OCI-LY7 (cell line): Measurements from ENCODE around the gene SLC6A16. TPM values are rescaled to one million over a fixed set of nuclear protein-coding genes. Genes with fewer than 3 reads are reported as not detected.

ENCODE experiments used
- BruUV-seq: library from RNA; stranded (reverse); fragments of 400-500 nt; replicated peaks from 2 replicates; lab custom pipeline; 2021; lab: Mats Ljungman, UMichigan
- CTCF ChIA-PET: fragments of 300-600 bp; sonication (Branson Sonifier 250); formaldehyde crosslinking; loops from one replicate; lab custom pipeline; 2022; ENCODE audit warnings: antibody characterized with exemption; ENCODE audit not compliant: unreplicated experiment; lab: Charles Lee
- POLR2A ChIA-PET: fragments of 300-600 bp; sonication (Branson Sonifier 250); formaldehyde crosslinking; loops from one replicate; lab custom pipeline; 2022; ENCODE audit warnings: antibody characterized with exemption; lab: Charles Lee
- DNase-seq: peaks from one replicate; pipeline ENCODE4 v3.0.0-alpha.2; 2015; ENCODE audit warnings: low spot score
- H2AFZ ChIP-seq: fragments of 200-600 bp; sonication (generic), shearing (Covaris generic); 2 replicates; pipeline ENCODE4 v1.6.1; 2014; ENCODE audit warnings: mild to moderate bottlenecking, antibody characterized with exemption, low read length, moderate library complexity
- H3K27ac ChIP-seq: fragments of 200-600 bp; sonication (generic); 2 replicates; pipeline ENCODE4 v1.5.1; 2014; ENCODE audit warnings: mixed run types, low read depth, mild to moderate bottlenecking, moderate library complexity, low read length, inconsistent platforms; ENCODE audit not compliant: poor library complexity, severe bottlenecking
- H3K36me3 ChIP-seq: fragments of 200-600 bp; sonication (generic); 2 replicates; pipeline ENCODE4 v1.6.1; 2014; ENCODE audit warnings: mild to moderate bottlenecking, antibody characterized with exemption, low read length, moderate library complexity, mixed read lengths; ENCODE audit not compliant: insufficient read depth
- H3K4me1 ChIP-seq: fragments of 200-600 bp; sonication (generic); 2 replicates; pipeline ENCODE4 v1.5.1; 2014; ENCODE audit warnings: mild to moderate bottlenecking, low read length; ENCODE audit not compliant: insufficient read depth, poor library complexity, severe bottlenecking
- H3K4me2 ChIP-seq: fragments of 200-600 bp; sonication (generic); 2 replicates; pipeline ENCODE4 v1.6.1; 2014; ENCODE audit warnings: mild to moderate bottlenecking, low read length
- H3K4me3 ChIP-seq: fragments of 200-600 bp; sonication (generic); 2 replicates; pipeline ENCODE4 v1.5.1; 2014; ENCODE audit warnings: mild to moderate bottlenecking, low read depth, low read length; ENCODE audit not compliant: poor library complexity, severe bottlenecking
- H3K79me2 ChIP-seq: fragments of 200-600 bp; sonication (generic); 2 replicates; pipeline ENCODE4 v1.6.1; 2016; ENCODE audit warnings: low read depth, mild to moderate bottlenecking, low read length, moderate library complexity, mixed read lengths; ENCODE audit not compliant: insufficient read depth
- H3K9me2 ChIP-seq: fragments of 200-600 bp; sonication (generic); 2 replicates; pipeline ENCODE4 v1.6.1; 2016; ENCODE audit warnings: mild to moderate bottlenecking, low read length, mixed read lengths; ENCODE audit not compliant: insufficient read depth
- H3K9me3 ChIP-seq: fragments of 200-600 bp; sonication (generic); 2 replicates; pipeline ENCODE4 v1.6.1; 2014; ENCODE audit warnings: mild to moderate bottlenecking, mixed run types, low read length, mixed read lengths
- H4K20me1 ChIP-seq: fragments of 200-600 bp; sonication (generic); 2 replicates; pipeline ENCODE4 v1.6.1; 2014; ENCODE audit warnings: mild to moderate bottlenecking, antibody characterized with exemption, low read length, moderate library complexity, mixed read lengths; ENCODE audit not compliant: insufficient read depth
- CTCF ChIP-seq: fragments of 200-600 bp; sonication (generic); conservative IDR thresholded peaks from 2 replicates; pipeline ENCODE4 v1.5.1; 2014; ENCODE audit warnings: mild to moderate bottlenecking, antibody characterized with exemption, low read length, moderate library complexity, mixed read lengths
- EZH2phosphoT487 ChIP-seq: fragments of 200-600 bp; sonication (generic); IDR thresholded peaks from 2 replicates; pipeline ENCODE4 v1.6.1; 2018; ENCODE audit warnings: low read depth, borderline replicate concordance, mild to moderate bottlenecking, mixed run types, antibody characterized with exemption, low read length, moderate library complexity, mixed read lengths
- intact Hi-C: fragments of 100-400 bp; cut with micrococcal nuclease; formaldehyde crosslinking; loops from one replicate; pipeline ENCODE4 v1.10.0; 2022; ENCODE audit not compliant: unreplicated experiment
- total RNA-seq, 2 experiments: library from RNA; depleted of rRNA in 1 of 2; stranded (reverse); fragments of >200 nt in 1 of 2; shearing (Covaris generic) in 1 of 2; gene quantifications; 2 replicates each; pipeline ENCODE4 v1.2.3, GENCODE V29; 2014 to 2022

The SLC6A16 gene
- total RNA-seq, 2 experiments from 2014 or later, result 2.8 to 15.8 TPM

- no TSS peak for BruUV-seq
- peak; percentile 71 for DNase-seq
- Histone ChIP-seq H3K36me3 (no peaks in the 10 kb centered on the region), H3K4me3 (peak overlapping the region; percentile 58), H3K27ac (peak overlapping the region; percentile 61), H2AFZ (peak overlapping the region; percentile 60; the same call in 1 of the 2 replicates), H3K4me1 (peaks cover 73% of the 10 kb centered on the region), H3K9me3 (no peaks in the 10 kb centered on the region), H3K79me2 (no peaks in the 10 kb centered on the region), H3K9me2 (no peaks in the 10 kb centered on the region), H4K20me1 (no peaks in the 10 kb centered on the region), H3K4me2 (peak overlapping the region; percentile 64)
- ChIA-PET CTCF (no interaction called here), POLR2A (interaction anchor here (0.7 to 1.0 kb wide), 3 partner anchors 8 to 52 kb away, joined by 3 to 6 read pairs (median 4); no protein-coding TSS in a partner anchor)
- intact Hi-C loops, result no loop called here
- no peak for TF ChIP-seq EZH2phosphoT487
- TF ChIP-seq CTCF, result peak; percentile 23; the same call in 1 of the 2 replicates
These were observed 32.2 kb upstream of the SLC6A16 start for GRCh38 chr19:49357186-49357585.

- Histone ChIP-seq H3K9me3 (no peaks in the 10 kb centered on the region), H3K4me1 (peaks cover 65% of the 10 kb centered on the region), H3K27ac (peak overlapping the region; percentile 61), H3K4me2 (peak overlapping the region; percentile 64), H3K36me3 (no peaks in the 10 kb centered on the region), H3K4me3 (peak overlapping the region; percentile 58), H3K79me2 (no peaks in the 10 kb centered on the region), H3K9me2 (no peaks in the 10 kb centered on the region), H2AFZ (peak overlapping the region; percentile 53; the same call in 1 of the 2 replicates), H4K20me1 (no peaks in the 10 kb centered on the region)
- intact Hi-C loops, result no loop called here
- BruUV-seq, result no TSS peak
- TF ChIP-seq CTCF, result no peak
- no peak for TF ChIP-seq EZH2phosphoT487
- CTCF ChIA-PET, result no interaction called here
- no peak for DNase-seq
- POLR2A ChIA-PET, result interaction anchor here (0.6 kb wide), 1 partner anchor 24 kb away, joined by 3 read pairs; no protein-coding TSS in a partner anchor
These were observed 31.4 kb upstream of the SLC6A16 start for GRCh38 chr19:49356382-49356781.

- Histone ChIP-seq H3K4me1 (peaks cover 60% of the 10 kb centered on the region), H4K20me1 (no peaks in the 10 kb centered on the region), H2AFZ (peak overlapping the region; percentile 53; the same call in 1 of the 2 replicates), H3K4me3 (peak overlapping the region; percentile 58), H3K36me3 (no peaks in the 10 kb centered on the region), H3K9me2 (no peaks in the 10 kb centered on the region), H3K4me2 (peak overlapping the region; percentile 64), H3K9me3 (no peaks in the 10 kb centered on the region), H3K79me2 (no peaks in the 10 kb centered on the region), H3K27ac (peak overlapping the region; percentile 61)
- intact Hi-C loops, result no loop called here
- no peak for DNase-seq
- TF ChIP-seq CTCF (no peak), EZH2phosphoT487 (no peak)
- POLR2A ChIA-PET, result interaction anchor here (0.6 kb wide), 1 partner anchor 24 kb away, joined by 3 read pairs; no protein-coding TSS in a partner anchor
- CTCF ChIA-PET, result no interaction called here
- BruUV-seq, result no TSS peak
These were observed 30.9 kb upstream of the SLC6A16 start for GRCh38 chr19:49355909-49356353.
